ENCODE measurements around the gene INTS12.
"Not testable (repeated sequence)": the region's sequence is repeated elsewhere in the genome, so short reads cannot be mapped to it uniquely, and the experiment has no call there.

DNA sequence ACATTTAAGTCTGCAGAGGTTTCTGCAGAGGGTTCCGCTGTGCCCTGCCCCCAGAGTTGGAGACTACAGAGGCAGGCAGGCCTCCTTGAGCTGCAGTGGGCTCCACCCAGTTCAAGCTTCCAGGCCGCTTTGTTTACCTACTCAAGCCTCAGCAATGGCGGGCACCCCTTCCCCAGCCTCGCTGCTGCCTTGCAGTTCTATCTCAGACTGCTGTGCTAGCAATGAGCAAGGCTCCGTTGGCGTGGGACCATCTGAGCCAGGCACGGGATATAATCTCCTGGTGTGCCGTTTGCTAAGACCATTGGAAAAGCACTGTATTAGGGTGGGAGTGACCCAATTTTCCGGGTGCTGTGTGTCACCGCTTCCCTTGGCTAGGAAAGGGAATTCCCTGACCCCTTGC lies 26.7 kb upstream of the INTS12 start:
- TF ChIP-seq CTCF, EZH2 (IDR thresholded peaks at IDR 0.05): not testable (repeated sequence)

Data from neural progenitor cell (in vitro differentiated cells).